HEK293T (cell line): ENCODE data around the gene JPH2.

Source experiments
- ARNT ChIP-seq: fragments of 450-650 bp; IDR thresholded peaks from 2 replicates; pipeline ENCODE4 v1.6.1; 2017; ENCODE audit warnings: mild to moderate bottlenecking
- BHLHE40 ChIP-seq: fragments of 450-650 bp; IDR thresholded peaks from 2 replicates; pipeline ENCODE4 v1.6.1; 2016; ENCODE audit warnings: mild to moderate bottlenecking, moderate library complexity, borderline replicate concordance
- ELF4 ChIP-seq: fragments of 450-650 bp; IDR thresholded peaks from 2 replicates; pipeline ENCODE4 v1.6.1; 2017; ENCODE audit warnings: antibody characterized with exemption
- FOXA1 ChIP-seq: fragments of 450-650 bp; IDR thresholded peaks from 2 replicates; pipeline ENCODE4 v1.6.1; 2016; ENCODE audit warnings: mild to moderate bottlenecking
- FOXK2 ChIP-seq: fragments of 450-650 bp; IDR thresholded peaks from 2 replicates; pipeline ENCODE4 v1.6.1; 2016; ENCODE audit warnings: mild to moderate bottlenecking
- FOXM1 ChIP-seq: fragments of 450-650 bp; IDR thresholded peaks from 2 replicates; pipeline ENCODE4 v1.6.1; 2017; ENCODE audit warnings: mild to moderate bottlenecking, borderline replicate concordance
- HDGF ChIP-seq: fragments of 450-650 bp; IDR thresholded peaks from 2 replicates; pipeline ENCODE4 v1.6.1; 2017; ENCODE audit warnings: antibody characterized with exemption, borderline replicate concordance
- L3MBTL2 ChIP-seq: fragments of 450-650 bp; conservative IDR thresholded peaks from 2 replicates; pipeline ENCODE4 v1.6.1; 2016; ENCODE audit warnings: mild to moderate bottlenecking
- NFRKB ChIP-seq: fragments of 450-650 bp; IDR thresholded peaks from 2 replicates; pipeline ENCODE4 v1.6.1; 2016; ENCODE audit warnings: mild to moderate bottlenecking, moderate library complexity
- SP1 ChIP-seq: fragments of 450-650 bp; IDR thresholded peaks from 2 replicates; pipeline ENCODE4 v1.6.1; 2017
- SUZ12 ChIP-seq: fragments of 450-650 bp; IDR thresholded peaks from 2 replicates; pipeline ENCODE4 v1.6.1; 2016; ENCODE audit warnings: mild to moderate bottlenecking
- TARDBP ChIP-seq: fragments of 450-650 bp; IDR thresholded peaks from 2 replicates; pipeline ENCODE4 v1.6.1; 2016
- ZNF384 ChIP-seq: fragments of 450-650 bp; IDR thresholded peaks from 2 replicates; pipeline ENCODE4 v1.6.1; 2016

DNA sequence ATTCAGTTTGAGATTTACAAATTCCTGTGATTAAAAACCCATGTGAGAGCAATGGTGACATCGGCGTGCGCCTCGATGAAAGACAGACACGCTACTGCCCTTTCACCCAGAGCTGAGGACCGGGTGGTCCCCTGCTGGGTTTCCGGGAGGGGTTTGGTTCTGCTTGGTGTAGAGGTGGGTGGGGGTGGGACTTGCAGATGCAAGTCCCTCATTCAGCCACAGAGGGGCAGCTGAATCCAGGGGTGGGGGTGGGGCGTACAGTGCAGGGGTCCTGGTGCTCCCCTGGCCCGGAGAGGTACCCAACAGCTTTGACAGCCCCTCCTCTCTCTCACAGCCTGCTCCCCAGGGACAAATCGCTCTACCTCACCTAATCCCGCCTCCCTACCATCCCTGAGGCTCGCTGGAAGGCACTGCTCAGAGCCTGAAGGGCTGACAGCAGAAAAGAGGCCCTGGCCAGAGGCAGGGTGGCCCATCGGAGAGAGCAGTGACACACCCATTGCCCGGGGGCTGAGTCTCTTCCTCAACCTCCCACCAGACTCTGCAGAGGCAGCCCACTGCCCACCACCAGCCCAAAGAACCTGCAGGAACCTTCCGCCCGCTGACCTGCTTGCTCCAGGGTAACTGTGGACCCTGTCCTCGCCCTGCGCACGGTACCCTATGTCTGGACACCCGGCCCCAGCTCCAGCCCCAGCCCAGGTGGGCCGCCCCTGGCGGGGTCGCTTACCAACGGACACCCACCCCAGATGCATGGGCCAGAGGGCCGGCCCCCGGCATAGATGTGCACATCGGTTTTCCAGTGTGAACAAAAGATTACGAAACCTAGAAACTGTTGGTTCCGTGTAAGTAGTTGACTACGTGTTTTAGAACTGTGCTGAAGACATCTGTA lies 118.4 kb downstream of the JPH2 start:
- TF ChIP-seq BHLHE40 (no peak), SUZ12 (no peak), SP1 (no peak), L3MBTL2 (no peak), FOXK2 (no peak), NFRKB (no peak), TARDBP (no peak), FOXM1 (no peak), ZNF384 (no peak), FOXA1 (no peak), ELF4 (no peak), ARNT (no peak), HDGF (no peak)
